ENCODE results near the gene KRT83. TPM values are rescaled to one million over a fixed set of nuclear protein-coding genes. Genes with fewer than 3 reads are reported as not detected.
A peak's percentile ranks its signal among the peaks of the same experiment; 100 is the strongest.
"Not testable (repeated sequence)": the region's sequence is repeated elsewhere in the genome, so short reads cannot be mapped to it uniquely, and the experiment has no call there.

Gene KRT83
- total RNA-seq, 1 experiment from 2014 or later: not detected

- POLR2A ChIA-PET (ENCODE audit: low non-redundant PET); intact Hi-C loops (cut with micrococcal nuclease; ENCODE audit: unreplicated experiment); H3K9me3 ChIP-seq (ENCODE audit: low read depth, low read length, poor library complexity, severe bottlenecking); H3K4me1 ChIP-seq (ENCODE audit: insufficient read depth, low read length, poor library complexity, severe bottlenecking); H3K36me3 ChIP-seq (ENCODE audit: insufficient read depth, low read length, poor library complexity, severe bottlenecking); BruUV-seq (replicated peaks); CTCF ChIA-PET; H3K27me3 ChIP-seq (replicated peaks; ENCODE audit: insufficient read depth, low read depth, low read length, poor library complexity); H3K27ac ChIP-seq (ENCODE audit: low read depth, low read length, poor library complexity, severe bottlenecking); DNase-seq (ENCODE audit: low spot score); H3K4me3 ChIP-seq (ENCODE audit: low read depth, low read length, poor library complexity, severe bottlenecking): not testable (repeated sequence)
Measured at GRCh38 chr12:52287816-52288805, 33.1 kb downstream of the KRT83 start.

DNA sequence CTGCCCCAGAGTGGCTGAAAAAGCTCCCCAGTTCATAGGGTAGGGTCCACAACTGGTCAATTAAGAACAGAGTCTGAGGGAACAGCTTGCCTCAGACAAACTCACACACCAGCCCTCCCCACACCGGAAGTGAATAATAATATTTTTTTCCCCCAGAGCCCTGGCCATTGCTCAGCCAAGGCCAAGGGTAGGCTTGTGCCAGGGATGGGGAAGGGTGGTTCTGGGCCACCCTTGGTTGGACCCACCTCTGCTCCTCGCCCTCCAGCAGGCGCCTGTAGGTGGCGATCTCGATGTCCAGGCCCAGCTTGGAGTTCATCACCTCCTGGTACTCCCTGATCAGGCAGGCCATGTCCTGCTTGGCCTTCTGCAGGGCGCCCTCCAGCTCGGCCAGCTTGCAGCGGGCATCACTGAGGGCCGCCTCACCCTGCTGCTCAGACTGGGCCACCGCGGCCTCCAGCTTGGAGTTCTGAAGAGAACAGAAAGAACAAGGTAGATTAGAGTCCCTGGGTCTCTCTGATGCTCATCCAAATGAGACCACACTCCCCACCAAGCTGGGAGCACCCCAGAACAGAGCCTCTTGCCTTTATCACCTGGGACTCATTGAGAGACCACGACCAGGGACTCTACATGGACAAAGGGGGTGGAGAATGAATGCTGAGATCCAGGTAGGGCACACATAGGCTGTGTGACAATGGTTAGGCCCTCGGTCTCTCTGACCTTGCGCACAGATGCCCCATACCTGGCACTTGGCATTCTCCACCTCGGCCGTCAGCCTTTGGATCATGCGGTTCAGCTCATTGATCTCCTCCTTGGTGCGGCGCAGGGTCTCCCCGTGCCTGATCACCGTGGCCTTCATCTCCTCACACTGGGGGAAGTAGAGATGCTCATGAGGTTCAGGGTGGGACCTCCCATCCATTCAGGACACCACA is 34.1 kb downstream of the KRT83 start:
- CTCF ChIA-PET: not testable (repeated sequence)

GRCh38 chr12:52285851-52286530 is 35.2 kb downstream of the KRT83 start:
- no peak for DNase-seq (ENCODE audit: low spot score)
- POLR2A ChIA-PET (ENCODE audit: low non-redundant PET): no interaction called here
- BruUV-seq (replicated peaks): no TSS peak
- no peak for TF ChIP-seq CTCF (conservative IDR thresholded peaks at IDR 0.05; ENCODE audit: low read depth, low read length)
- no peak for TF ChIP-seq EZH2 (IDR thresholded peaks at IDR 0.05; ENCODE audit: borderline replicate concordance, low read depth, low read length, poor library complexity, severe bottlenecking)
- no peaks in the 10 kb centered on the region for H3K4me1 ChIP-seq (ENCODE audit: insufficient read depth, low read length, poor library complexity, severe bottlenecking)
- H3K9me3 ChIP-seq (ENCODE audit: low read depth, low read length, poor library complexity, severe bottlenecking): no peaks in the 10 kb centered on the region
- H3K4me3 ChIP-seq (ENCODE audit: low read depth, low read length, poor library complexity, severe bottlenecking): no peak overlapping the region
- intact Hi-C loops (cut with micrococcal nuclease; ENCODE audit: unreplicated experiment): no loop called here
- CTCF ChIA-PET: no interaction called here
- no peak overlapping the region for H3K27ac ChIP-seq (ENCODE audit: low read depth, low read length, poor library complexity, severe bottlenecking)
- no peaks in the 10 kb centered on the region for H3K27me3 ChIP-seq (replicated peaks; ENCODE audit: insufficient read depth, low read depth, low read length, poor library complexity)
- H3K36me3 ChIP-seq (ENCODE audit: insufficient read depth, low read length, poor library complexity, severe bottlenecking): no peaks in the 10 kb centered on the region

More for the DNA sequence above, 34.1 kb downstream of the KRT83 start:
- H3K4me1 ChIP-seq (ENCODE audit: insufficient read depth, low read length, poor library complexity, severe bottlenecking); BruUV-seq (replicated peaks); DNase-seq (ENCODE audit: low spot score); POLR2A ChIA-PET (ENCODE audit: low non-redundant PET); intact Hi-C loops (cut with micrococcal nuclease; ENCODE audit: unreplicated experiment); H3K27me3 ChIP-seq (replicated peaks; ENCODE audit: insufficient read depth, low read depth, low read length, poor library complexity); H3K4me3 ChIP-seq (ENCODE audit: low read depth, low read length, poor library complexity, severe bottlenecking); H3K27ac ChIP-seq (ENCODE audit: low read depth, low read length, poor library complexity, severe bottlenecking); H3K36me3 ChIP-seq (ENCODE audit: insufficient read depth, low read length, poor library complexity, severe bottlenecking); H3K9me3 ChIP-seq (ENCODE audit: low read depth, low read length, poor library complexity, severe bottlenecking): not testable (repeated sequence)
- 0 out of 2 replicates have a peak, but pooled peaks have one; percentile 18 for TF ChIP-seq CTCF (conservative IDR thresholded peaks at IDR 0.05; ENCODE audit: low read depth, low read length)

All from A673 (cell line).